Esophagus squamous epithelium (tissue), 5 donors: ENCODE data around the gene TSSK2. TPM values are rescaled to one million over a fixed set of nuclear protein-coding genes. Genes with fewer than 3 reads are reported as not detected.

Experiments
- DNase-seq: peaks from one replicate; lab custom pipeline; 2025; lab: John Stamatoyannopoulos, UW
- H3K27ac ChIP-seq, 4 donors: fragments of 200-600 bp; sonication (generic); one replicate each; pipeline ENCODE4 v1.5.1; 2016 to 2019; ENCODE audit warnings: mild to moderate bottlenecking in 1 of 4
- H3K27me3 ChIP-seq, 4 donors: fragments of 200-600 bp; sonication (generic); 1 replicate in 3 of 4; 2 replicates in 1 of 4; pipeline versions ENCODE4 v1.5.1 to v1.6.0; 2017 to 2021; ENCODE audit warnings: antibody characterized with exemption in 1 of 4
- H3K36me3 ChIP-seq, 3 donors: fragments of 200-600 bp; sonication (generic); one replicate each; pipeline ENCODE4 v1.5.1; 2016 to 2019
- H3K4me1 ChIP-seq, 3 donors: fragments of 200-600 bp; sonication (generic); one replicate each; pipeline ENCODE4 v1.5.1; 2017 to 2019
- H3K4me3 ChIP-seq, 4 donors: fragments of 200-600 bp; sonication (generic); 1 replicate in 3 of 4; 2 replicates in 1 of 4; pipeline ENCODE4 v1.5.1; 2016 to 2019; ENCODE audit warnings: mild to moderate bottlenecking in 2 of 4, moderate library complexity in 1 of 4
- H3K9me3 ChIP-seq, 3 donors: fragments of 200-600 bp; sonication (generic); one replicate each; pipeline ENCODE4 v1.5.1; 2016 to 2019
- CTCF ChIP-seq, 6 experiments: fragments of 450-650 bp in 4 of 6; fragments of 200-600 bp in 2 of 6; sonication (generic) in 2 of 6; IDR thresholded peaks; one replicate each; pipeline ENCODE4 v1.5.1; 2016 to 2019; ENCODE audit warnings: antibody characterized with exemption in 6 of 6, mild to moderate bottlenecking in 4 of 6, moderate library complexity in 4 of 6
- POLR2A ChIP-seq, 4 donors: fragments of 450-650 bp; IDR thresholded peaks; one replicate each; pipeline ENCODE4 v1.6.1; 2017; ENCODE audit warnings: antibody characterized with exemption in 4 of 4, mild to moderate bottlenecking in 4 of 4, moderate library complexity in 3 of 4
- WGBS, 2 donors: methylation state at CpG; one replicate each; pipeline ENCODE4 v1.1.5; 2018; 5-methylcytosine and 5-hydroxymethylcytosine counted together
- intact Hi-C: fragments of 100-400 bp; cut with DNase I; formaldehyde crosslinking; loops from one replicate; pipeline ENCODE4 v1.15.0; 2022
- total RNA-seq, 4 donors: library from RNA; depleted of rRNA; stranded (reverse); fragments of >200 nt; gene quantifications; one replicate each; pipeline ENCODE4 v1.1.0, GENCODE V29; 2016
- donor health status: DM: yes; HTN: yes; CAD: no.

Gene TSSK2
- total RNA-seq, 4 donors from 2014 or later: 0.18 TPM; not detected in 3

- TF ChIP-seq CTCF (IDR thresholded peaks at IDR 0.05): no peak
- TF ChIP-seq POLR2A (IDR thresholded peaks at IDR 0.05): no peak
- H3K4me1 ChIP-seq: peaks cover 56 to 73% (median 65%) of the 10 kb centered on the region in 3 donors
- H3K36me3 ChIP-seq: peaks cover 0 to 21% (median 0%) of the 10 kb centered on the region in 3 donors
- 76 to 84% methylated on average over 7 to 16 of the region's 21 CpGs for WGBS, 2 donors
- H3K27me3 ChIP-seq: peaks cover 0 to under 1% (median 0%) of the 10 kb centered on the region in 4 donors
- intact Hi-C loops: no loop called here
- DNase-seq: no peak
- no peak overlapping the region for H3K4me3 ChIP-seq
- peak overlapping the region in 1 of 4 donors; percentile 14 for H3K27ac ChIP-seq
- no peaks in the 10 kb centered on the region for H3K9me3 ChIP-seq
Measured at GRCh38 chr22:19175602-19176174, 44.6 kb downstream of the TSSK2 start.

GRCh38 chr22:19176175-19176643, 45.1 kb downstream of the TSSK2 start:
- intact Hi-C loops: no loop called here

GRCh38 chr22:19176732-19177131, 45.6 kb downstream of the TSSK2 start:
- 80% methylated on average over 3 of the region's 12 CpGs; no CpG with 5 or more reads in 1 of the 2 donors for WGBS, 2 donors
- H3K4me3 ChIP-seq: peak overlapping the region in 1 of 4 donors; percentile 92
- intact Hi-C loops: no loop called here
- no peak for TF ChIP-seq POLR2A (IDR thresholded peaks at IDR 0.05)
- TF ChIP-seq CTCF (IDR thresholded peaks at IDR 0.05): no peak
- no peaks in the 10 kb centered on the region for H3K9me3 ChIP-seq
- peak overlapping the region in 2 of 4 donors; percentile 74 to 98 for H3K27ac ChIP-seq
- no peak for DNase-seq
- peaks cover 52 to 67% (median 59%) of the 10 kb centered on the region in 3 donors for H3K4me1 ChIP-seq
- H3K36me3 ChIP-seq: peaks cover 0 to 21% (median 0%) of the 10 kb centered on the region in 3 donors
- no peaks in the 10 kb centered on the region for H3K27me3 ChIP-seq

More at GRCh38 chr22:19176175-19176643, 45.1 kb downstream of the TSSK2 start:
- H3K4me3 ChIP-seq: no peak overlapping the region
- WGBS, 2 donors: 66 to 86% methylated on average over 5 of the region's 12 CpGs
- peaks cover 52 to 68% (median 59%) of the 10 kb centered on the region in 3 donors for H3K4me1 ChIP-seq
- no peaks in the 10 kb centered on the region for H3K9me3 ChIP-seq
- DNase-seq: no peak
- H3K27ac ChIP-seq: peak overlapping the region in 1 of 4 donors; percentile 14
- H3K27me3 ChIP-seq: no peaks in the 10 kb centered on the region
- peaks cover 0 to 21% (median 0%) of the 10 kb centered on the region in 3 donors for H3K36me3 ChIP-seq
- TF ChIP-seq CTCF (IDR thresholded peaks at IDR 0.05): no peak
- no peak for TF ChIP-seq POLR2A (IDR thresholded peaks at IDR 0.05)

GRCh38 chr22:19177164-19178064, 46.3 kb downstream of the TSSK2 start:
- Histone ChIP-seq H3K4me3 (peak overlapping the region; percentile 54 to 96 (median 92)), H3K36me3 (peaks cover 0 to 21% (median 0%) of the 10 kb centered on the region in 3 donors), H3K4me1 (peaks cover 47 to 61% (median 54%) of the 10 kb centered on the region in 3 donors), H3K9me3 (no peaks in the 10 kb centered on the region), H3K27me3 (no peaks in the 10 kb centered on the region), H3K27ac (peak overlapping the region; percentile 74 to 99 (median 96))
- intact Hi-C loops: no loop called here
- 31% methylated on average over 17 of the region's 55 CpGs; no CpG with 5 or more reads in 1 of the 2 donors for WGBS, 2 donors
- TF ChIP-seq POLR2A (IDR thresholded peaks at IDR 0.05) (no peak), CTCF (IDR thresholded peaks at IDR 0.05) (no peak)
- DNase-seq: no peak
